H1 (cell line): ENCODE measurements around the gene FAM193B.

Source experiments
- EZH2 ChIP-seq: fragments of 200-600 bp; sonication (generic); IDR thresholded peaks from 2 replicates; pipeline ENCODE4 v1.7.1; 2012; ENCODE audit warnings: low read depth, mild to moderate bottlenecking, moderate library complexity, low read length, inconsistent platforms; ENCODE audit not compliant: severe bottlenecking
- GABPA ChIP-seq: IDR thresholded peaks from 2 replicates; pipeline ENCODE4 v1.6.1; 2011; ENCODE audit warnings: mild to moderate bottlenecking, low read length, moderate library complexity, borderline replicate concordance; ENCODE audit not compliant: insufficient read depth
- JUND ChIP-seq: IDR thresholded peaks from 2 replicates; pipeline ENCODE4 v1.6.1; 2011; ENCODE audit warnings: mild to moderate bottlenecking, improper control_type of control experiment, low read length
- MAFK ChIP-seq: IDR thresholded peaks from 2 replicates; pipeline ENCODE4 v1.6.1; 2012; ENCODE audit warnings: low read depth, mild to moderate bottlenecking, improper control_type of control experiment, low read length
- POLR2A ChIP-seq, 2 experiments: IDR thresholded peaks; 1 replicate in 1 of 2; 2 replicates in 1 of 2; pipeline ENCODE4 v1.6.1; 2011; ENCODE audit warnings: low read depth in 2 of 2, low read length in 2 of 2, mild to moderate bottlenecking in 2 of 2; ENCODE audit errors: control extremely low read depth in 1 of 2
- SIRT6 ChIP-seq: IDR thresholded peaks from one replicate; pipeline ENCODE4 v1.7.1; 2012; ENCODE audit warnings: low read length, inconsistent platforms
- SP2 ChIP-seq: IDR thresholded peaks from 2 replicates; pipeline ENCODE4 v1.6.1; 2012; ENCODE audit warnings: mild to moderate bottlenecking, low read length, inconsistent platforms
- TAF1 ChIP-seq: IDR thresholded peaks from 2 replicates; pipeline ENCODE4 v1.6.1; 2011; ENCODE audit warnings: mild to moderate bottlenecking, low read depth, low read length
- YY1 ChIP-seq: IDR thresholded peaks from 2 replicates; pipeline ENCODE4 v1.6.1; 2011; ENCODE audit warnings: low read depth, mild to moderate bottlenecking, low read length

DNA sequence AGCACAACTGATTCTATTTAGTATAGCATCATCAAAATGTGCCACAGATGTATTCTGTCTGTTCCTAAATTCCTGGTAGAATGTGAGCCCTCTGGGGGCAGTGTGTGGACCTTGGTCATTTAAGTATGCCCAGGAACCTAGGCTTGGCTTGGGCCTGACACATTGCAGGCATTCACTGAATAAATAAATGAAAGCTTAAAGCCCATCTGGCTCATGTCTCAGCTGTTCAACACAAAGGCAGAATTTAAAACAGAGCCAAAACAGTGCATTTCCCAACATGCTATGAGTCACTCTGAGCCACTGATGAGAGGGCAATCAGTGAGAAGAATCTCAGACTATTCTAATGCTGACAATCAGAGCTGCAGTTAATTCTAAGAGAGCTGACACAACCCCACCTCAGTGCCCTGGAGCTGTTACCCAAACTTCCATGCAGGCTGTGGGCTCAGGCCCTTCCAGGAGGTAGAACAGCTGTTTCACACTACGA lies 8.1 kb downstream of the FAM193B start:
- TF ChIP-seq JUND (no peak), YY1 (no peak), POLR2A (IDR thresholded peaks at IDR 0.05; ENCODE audit: control extremely low read depth in 1 of 2, low read depth in 2 of 2, low read length in 2 of 2) (no peak), TAF1 (no peak), MAFK (no peak), SP2 (no peak), GABPA (no peak), EZH2 (no peak), SIRT6 (no peak)
